Inferior parietal cortex (tissue), 1 donor: ENCODE results near the gene ELOVL5.
"Not testable (repeated sequence)": the region's sequence is repeated elsewhere in the genome, so short reads cannot be mapped to it uniquely, and the experiment has no call there.

Source experiments
- DNase-seq: peaks from one replicate; pipeline ENCODE4 v3.0.0-alpha.2; 2016; ENCODE audit errors: extremely low spot score

ELOVL5 gene

DNA sequence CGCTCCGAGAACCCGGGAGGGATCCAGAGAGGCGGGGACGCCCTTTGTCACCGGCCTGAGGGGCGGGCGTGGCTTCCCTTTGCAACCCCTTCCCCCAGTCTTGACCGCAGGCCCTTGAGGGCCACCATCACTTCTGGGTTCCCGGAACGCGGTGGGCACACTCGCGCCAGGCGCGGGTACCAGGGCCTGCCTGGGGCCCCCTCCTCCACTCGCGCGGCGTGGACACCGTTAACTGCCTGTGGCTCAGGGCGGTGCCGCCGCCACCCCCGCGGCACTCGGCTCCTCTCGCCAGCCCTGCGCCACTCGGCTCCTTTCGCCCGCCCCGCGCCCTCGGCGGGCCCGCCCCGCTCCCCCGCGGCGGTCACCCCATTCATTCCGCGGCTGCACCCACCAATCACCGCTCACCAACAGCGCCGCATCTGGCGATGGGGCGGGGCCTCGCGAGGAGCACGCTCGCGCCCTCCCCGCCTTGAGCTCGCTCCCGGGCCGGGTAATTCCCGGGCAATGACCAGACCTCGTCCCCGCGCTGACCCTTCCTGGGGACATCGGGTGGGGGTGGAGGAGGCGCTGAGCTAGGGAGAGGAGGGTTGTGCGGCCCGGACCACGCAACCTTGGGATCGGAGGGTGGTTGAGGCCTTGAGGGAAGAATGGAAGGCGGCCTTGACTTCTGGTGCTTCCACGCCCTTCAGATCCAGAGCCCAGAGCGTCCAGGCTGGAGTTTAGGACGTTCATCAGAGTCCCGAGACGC lies 10.5 kb upstream of the ELOVL5 start:
- DNase-seq, result peak; percentile 96

DNA sequence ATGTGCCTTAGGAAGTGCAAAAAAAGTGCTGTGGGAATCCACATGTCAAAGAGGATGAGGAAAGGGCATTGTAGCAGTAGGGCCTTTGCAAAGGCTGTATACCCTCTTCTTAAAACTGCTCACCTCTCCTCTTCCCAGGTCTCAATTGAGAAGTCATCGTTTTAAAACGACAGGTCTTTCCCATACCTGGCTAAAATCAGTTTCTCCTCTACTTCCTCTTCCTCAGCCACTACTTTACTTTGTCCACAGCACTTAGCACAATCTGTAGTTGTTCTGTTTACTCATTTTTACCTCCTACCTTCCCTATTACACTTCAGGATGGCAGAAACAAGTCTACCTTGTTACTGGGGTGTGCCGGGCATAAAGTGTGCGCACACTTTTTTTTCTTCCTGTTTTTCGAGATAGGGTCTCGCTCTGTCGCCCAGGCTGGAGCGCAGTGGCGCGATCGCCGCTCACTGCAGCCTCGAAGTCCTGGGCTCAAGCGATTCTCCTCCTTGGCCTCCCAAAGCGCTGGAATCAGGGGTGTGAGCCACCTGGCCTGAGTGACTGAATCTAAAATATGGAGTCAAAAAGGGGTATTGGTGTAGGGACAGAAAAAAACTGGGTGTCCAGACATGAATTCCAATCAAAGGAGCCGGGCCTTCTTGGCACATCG lies 9.8 kb upstream of the ELOVL5 start:
- peak; percentile 62 for DNase-seq

DNA sequence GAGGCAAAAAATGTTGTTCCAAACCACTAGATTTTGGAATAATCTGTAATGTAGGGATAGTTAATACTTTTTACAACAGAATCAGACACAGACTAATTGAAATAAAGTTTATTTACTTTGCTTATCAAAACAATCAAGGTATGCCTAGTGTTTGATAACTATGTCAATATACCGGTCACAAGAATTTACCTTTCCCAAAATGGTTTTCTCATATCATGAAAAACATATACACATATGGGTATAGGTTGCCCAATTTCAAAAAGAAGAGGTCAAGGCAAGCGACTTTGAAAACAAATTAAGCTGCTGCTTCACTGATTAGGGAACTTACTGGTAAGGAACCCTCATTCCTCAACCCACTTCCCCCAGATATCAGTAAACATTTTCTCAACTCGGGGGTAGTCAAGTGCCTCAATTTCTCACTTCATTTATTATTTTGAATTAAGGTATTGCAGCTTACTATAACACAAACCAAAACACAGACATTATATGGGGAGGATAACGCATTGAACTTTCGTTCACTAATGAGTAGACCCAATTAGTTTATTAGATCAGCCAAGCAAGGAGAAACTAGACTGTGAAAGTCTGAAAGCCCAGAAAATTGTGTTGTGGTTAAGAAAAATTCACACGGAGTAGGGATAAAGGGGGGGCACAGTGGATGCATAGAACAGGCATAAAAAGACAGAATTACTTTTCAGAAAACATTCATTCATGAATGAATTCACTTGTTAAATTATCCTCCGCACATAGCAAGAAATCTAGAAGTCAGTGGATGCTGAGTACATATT lies 9.0 kb upstream of the ELOVL5 start:
- DNase-seq, result no peak

DNA sequence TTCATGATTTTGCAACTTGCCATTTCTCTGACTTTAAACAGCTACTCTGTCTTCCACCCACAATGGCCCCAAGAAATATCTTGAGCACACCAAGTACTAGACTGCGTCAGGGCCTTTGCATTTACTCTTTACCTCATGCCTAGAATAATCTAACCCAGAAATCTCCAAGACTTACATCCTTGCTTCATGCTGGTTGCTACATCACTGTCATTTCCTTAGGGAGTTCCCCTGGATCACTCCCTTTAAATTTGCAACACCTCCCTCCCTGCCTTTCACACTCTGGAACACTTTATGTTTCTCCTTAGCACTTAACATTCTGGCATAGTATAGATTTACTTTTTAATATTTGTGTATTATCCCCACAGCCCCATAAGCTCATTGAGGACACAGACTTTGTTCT lies 4.9 kb upstream of the ELOVL5 start:
- DNase-seq, result no peak

GRCh38 chr6:53352360-53352759 lies 3.6 kb upstream of the ELOVL5 start:
- no peak for DNase-seq

DNA sequence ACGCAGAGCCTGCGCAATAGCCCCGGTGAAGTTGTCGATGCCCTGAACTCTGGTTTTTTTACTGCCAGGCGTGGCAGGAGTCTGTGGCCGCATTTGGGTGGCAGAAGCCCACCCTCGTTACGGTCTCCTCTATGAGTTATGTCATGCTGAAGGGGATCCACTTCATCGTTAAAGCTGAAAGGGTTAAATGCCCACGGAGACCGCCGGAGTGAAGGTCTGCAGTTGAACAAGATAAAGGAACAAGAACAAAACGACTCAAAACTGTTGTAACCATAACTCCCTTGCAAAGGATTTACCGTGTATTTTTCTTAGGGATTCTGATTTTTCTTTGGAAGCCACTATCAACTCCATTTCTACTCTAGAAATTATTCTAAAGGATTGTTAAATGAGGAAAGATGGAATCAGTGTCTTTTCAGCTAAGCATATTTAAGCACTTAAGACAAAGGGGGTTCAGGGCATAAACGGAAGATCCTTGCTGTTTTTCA lies 501 bp upstream of the ELOVL5 start:
- DNase-seq, result no peak

DNA sequence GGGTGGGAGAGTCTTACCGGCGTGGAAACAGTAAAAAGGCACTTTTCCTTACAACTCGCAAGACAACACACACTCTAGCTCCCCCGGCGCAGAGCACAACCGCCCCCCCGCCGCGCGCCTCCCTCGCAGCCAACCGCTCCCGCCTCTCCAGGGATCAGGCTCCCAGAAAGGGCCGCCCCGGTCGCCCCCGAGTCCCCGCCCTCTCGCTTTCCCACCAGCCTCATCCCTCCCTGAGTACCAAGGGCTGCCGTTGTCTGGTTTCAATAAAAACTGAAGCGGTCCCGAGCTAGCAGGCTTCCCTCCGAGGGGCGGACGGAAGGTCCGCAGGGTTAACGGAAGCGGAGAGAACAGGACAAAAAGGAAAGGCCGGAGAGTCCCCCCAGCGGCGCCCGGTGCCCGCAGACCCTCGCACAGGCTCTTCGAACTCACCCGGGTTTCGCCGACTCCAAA lies 804 bp downstream of the ELOVL5 start:
- no peak for DNase-seq

- DNase-seq, result peak; percentile 44
Observed at GRCh38 chr6:53347250-53347920, 1.4 kb downstream of the ELOVL5 start.

DNA sequence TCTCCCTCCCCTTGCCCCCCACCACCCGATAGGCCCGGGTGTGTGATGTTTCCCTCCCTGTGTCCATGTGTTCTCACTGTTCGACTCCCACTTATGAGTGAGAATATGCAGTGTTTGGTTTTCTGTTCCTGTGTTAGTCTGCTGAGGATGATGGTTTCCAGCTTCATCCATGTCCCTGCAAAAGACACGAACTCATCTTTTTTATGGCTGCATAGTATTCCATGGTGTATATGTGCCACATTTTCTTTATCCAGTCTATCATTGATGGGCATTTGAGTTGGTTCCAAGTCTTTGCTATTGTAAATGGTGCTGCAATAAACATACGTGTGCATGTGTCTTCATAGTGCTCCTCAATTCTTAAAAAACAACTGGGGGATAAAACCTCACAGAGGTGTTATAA lies 2.7 kb downstream of the ELOVL5 start:
- not testable (repeated sequence) for DNase-seq

GRCh38 chr6:53344969-53345368 lies 3.8 kb downstream of the ELOVL5 start:
- no peak for DNase-seq

- DNase-seq, result no peak
Observed at GRCh38 chr6:53343092-53343491, 5.7 kb downstream of the ELOVL5 start.

DNA sequence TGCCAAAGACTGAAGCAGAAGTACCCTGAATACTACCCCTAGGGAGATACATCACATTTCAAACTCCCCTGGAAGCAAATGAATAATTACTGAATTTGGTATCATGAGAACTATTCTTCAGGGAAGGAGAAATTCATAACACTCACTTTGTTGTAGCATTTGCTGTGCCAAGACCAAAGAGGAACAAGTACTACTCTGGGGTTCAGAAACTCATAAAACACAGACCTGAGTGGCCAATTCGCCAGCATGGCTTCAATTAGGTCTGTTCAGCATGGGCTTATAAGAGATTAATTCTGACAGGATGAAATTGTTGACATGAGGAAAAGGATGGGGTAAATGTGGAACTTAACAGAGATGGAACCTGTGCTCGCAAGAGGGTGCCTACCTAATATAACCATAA lies 6.5 kb downstream of the ELOVL5 start:
- no peak for DNase-seq

GRCh38 chr6:53340536-53340935 lies 8.2 kb downstream of the ELOVL5 start:
- no peak for DNase-seq

DNA sequence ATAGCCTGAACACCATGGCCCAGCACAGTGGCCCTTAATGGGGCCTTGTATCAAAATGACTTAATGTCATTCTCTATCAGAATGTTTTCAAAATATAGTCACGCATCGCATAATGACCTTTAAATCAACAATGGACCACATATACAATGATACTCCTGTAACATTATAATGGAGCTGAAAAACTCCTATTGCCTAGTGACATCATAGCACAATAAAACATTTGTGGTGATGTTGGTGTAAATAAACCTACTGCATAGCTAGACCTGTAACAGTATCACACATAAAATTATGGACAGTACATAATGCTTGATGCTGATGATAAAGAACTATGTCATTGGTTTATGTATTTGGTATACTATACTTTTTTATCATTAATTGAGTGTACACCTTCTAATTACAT lies 9.3 kb downstream of the ELOVL5 start:
- no peak for DNase-seq

DNA sequence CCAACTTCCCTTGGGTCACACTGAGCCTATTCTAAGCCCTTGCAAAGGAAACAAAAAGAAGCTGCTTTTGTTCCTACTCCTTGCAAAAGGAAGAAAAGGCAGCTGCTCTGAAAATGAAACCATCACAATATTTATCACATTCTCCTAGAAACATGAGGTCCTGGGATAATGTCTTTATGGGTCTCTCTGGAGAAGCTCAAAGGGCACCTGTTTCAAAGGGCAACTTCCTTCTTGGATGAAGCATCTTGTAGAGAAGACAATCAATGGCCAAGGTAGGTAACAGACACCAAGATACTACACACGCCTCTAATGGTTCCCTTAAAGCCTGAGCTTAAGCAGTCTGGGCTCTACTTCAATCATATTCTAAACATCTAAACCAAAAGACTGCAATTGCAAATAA lies 10.4 kb downstream of the ELOVL5 start:
- DNase-seq, result no peak

- no peak for DNase-seq
Observed at GRCh38 chr6:53336070-53336469, 12.7 kb downstream of the ELOVL5 start.

DNA sequence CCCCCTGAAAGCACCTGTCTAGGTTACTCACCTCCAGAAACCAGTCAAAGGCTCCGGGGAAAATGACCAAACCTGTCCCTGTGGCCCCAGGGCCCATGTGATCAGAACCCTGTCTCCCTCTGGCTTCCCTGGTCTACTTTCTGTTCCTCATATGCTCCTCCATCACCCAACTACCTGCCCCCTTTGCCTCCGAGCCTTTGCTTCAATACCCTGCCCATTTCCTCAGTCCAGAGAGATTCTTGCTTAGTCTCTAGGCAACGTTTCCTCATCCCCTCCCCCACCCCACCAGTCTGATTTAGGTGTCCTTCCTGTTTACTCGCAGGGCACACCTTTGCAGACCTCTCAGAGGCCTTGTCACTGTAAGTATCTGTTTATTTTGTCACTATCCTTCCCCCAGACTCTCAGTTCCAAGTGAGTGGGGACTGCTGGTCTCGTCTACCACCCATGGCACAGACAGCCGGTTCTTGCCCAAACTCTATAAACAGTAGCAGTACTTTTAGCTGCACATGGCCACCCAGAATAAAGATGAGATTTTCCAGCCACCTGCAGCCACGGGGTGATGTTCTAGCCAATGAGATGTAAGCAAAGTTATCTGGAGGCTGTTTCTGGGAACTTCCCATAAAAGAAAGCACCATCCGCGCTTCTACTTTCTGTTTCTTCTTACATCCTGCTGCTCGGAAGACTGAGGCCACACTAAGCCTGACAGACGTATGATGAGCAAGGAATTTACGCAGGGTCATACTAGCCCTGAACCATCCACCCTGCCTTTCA lies 13.3 kb downstream of the ELOVL5 start:
- no peak for DNase-seq

DNA sequence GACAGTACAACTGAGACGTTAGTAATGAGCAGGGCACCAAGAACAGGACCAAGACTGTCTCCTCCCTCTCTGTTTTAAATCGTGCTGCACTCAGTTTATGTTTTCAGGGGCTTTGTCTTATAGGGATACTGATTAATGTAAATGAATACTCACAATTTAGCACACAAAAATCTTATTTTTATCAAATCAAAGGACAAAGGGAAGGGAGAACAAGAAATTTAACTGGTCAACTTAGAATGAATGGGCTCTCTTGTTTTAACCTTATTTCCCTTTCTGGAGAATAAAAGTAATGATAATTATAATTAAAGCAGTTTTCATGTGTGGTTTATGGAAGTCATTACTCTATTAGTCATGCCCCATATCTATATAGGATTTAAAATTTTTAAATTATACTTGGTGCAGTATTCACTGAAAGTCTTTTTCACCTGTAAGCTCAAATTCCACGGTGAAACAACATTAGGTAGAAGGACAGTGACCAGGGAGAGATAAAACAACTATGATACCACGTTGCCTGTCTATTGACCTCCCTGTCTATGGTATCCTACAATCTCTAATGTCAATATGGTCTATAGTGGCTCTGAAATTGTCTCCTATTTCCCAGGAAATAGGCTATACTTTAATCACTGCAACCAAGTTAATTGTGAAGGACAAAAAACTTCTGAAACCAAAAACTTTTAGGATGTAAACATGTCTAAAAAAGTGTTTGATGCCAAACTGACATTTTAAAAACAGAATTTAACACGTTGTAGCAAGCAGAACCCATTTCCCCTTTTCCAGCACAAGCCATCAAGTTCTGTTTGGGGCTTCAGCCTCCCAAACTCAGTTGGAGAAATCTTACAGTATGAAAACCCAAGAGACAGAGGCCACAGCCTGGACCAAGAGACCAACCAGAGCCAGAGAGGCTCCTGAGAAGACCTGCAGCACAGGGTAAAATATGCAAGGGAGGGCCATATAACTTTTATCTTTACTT lies 15.0 kb downstream of the ELOVL5 start:
- no peak for DNase-seq

GRCh38 chr6:53331678-53332077 lies 17.1 kb downstream of the ELOVL5 start:
- no peak for DNase-seq

DNA sequence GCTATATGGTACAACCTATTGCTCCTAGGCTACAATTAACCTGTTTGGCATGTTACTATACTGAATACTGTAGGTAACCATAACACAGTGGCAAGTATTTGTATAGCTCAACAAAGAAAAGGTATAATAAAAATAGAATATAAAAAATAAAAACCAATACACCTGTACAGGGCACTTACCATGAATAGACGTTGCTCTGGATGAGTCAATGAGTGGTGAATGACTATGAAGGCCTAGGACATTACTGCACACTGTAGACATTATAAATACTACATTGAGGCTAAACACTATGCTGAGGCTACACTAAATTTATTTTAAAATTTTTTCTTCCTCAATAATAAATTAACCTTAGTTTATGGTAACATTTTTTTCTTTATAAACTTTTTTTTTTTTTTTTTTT lies 18.6 kb downstream of the ELOVL5 start:
- DNase-seq, result no peak
